Ascending aorta (tissue), 2 donors: ENCODE data around the gene SDE2. TPM values are rescaled to one million over a fixed set of nuclear protein-coding genes. Genes with fewer than 3 reads are reported as not detected.

Experiments
- DNase-seq, 2 donors: peaks; one replicate each; pipeline ENCODE4 v3.0.0-alpha.2; 2019; ENCODE audit warnings: low spot score in 2 of 2
- H3K27ac ChIP-seq, 2 donors: fragments of 200-600 bp; sonication (generic); one replicate each; pipeline ENCODE4 v1.5.1; 2016 to 2017; ENCODE audit warnings: mild to moderate bottlenecking in 1 of 2
- H3K27me3 ChIP-seq: fragments of 200-600 bp; sonication (generic); one replicate; pipeline ENCODE4 v1.5.1; 2017
- H3K36me3 ChIP-seq, 2 donors: fragments of 200-600 bp; sonication (generic); one replicate each; pipeline ENCODE4 v1.5.1; 2016
- H3K4me1 ChIP-seq, 2 donors: fragments of 200-600 bp; sonication (generic); one replicate each; pipeline ENCODE4 v1.5.1; 2016 to 2017; ENCODE audit warnings: mild to moderate bottlenecking in 1 of 2
- H3K4me3 ChIP-seq, 2 donors: fragments of 200-600 bp; sonication (generic); one replicate each; pipeline ENCODE4 v1.5.1; 2016 to 2017; ENCODE audit warnings: mild to moderate bottlenecking in 1 of 2
- H3K9me3 ChIP-seq, 2 donors: fragments of 200-600 bp; sonication (generic); one replicate each; pipeline ENCODE4 v1.5.1; 2016
- intact Hi-C: fragments of 100-400 bp; cut with DNase I; formaldehyde crosslinking; loops from one replicate; pipeline ENCODE4 v1.15.1; 2023
- total RNA-seq: library from RNA; depleted of rRNA; stranded (reverse); fragments of >200 nt; gene quantifications from one replicate; pipeline ENCODE4 v1.1.0, GENCODE V29; 2016
- TF ChIP-seq, protein P1 (sequence below), 3 experiments: fragments of 200-600 bp in 2 of 3; fragments of 450-650 bp in 1 of 3; sonication (generic) in 2 of 3; IDR thresholded peaks; one replicate each; pipeline ENCODE4 v1.5.1; 2016 to 2019; ENCODE audit warnings: antibody characterized with exemption in 3 of 3, mild to moderate bottlenecking in 1 of 3, moderate library complexity in 1 of 3

Gene SDE2
- total RNA-seq, 1 donor from 2014 or later = 12.3 TPM

DNA sequence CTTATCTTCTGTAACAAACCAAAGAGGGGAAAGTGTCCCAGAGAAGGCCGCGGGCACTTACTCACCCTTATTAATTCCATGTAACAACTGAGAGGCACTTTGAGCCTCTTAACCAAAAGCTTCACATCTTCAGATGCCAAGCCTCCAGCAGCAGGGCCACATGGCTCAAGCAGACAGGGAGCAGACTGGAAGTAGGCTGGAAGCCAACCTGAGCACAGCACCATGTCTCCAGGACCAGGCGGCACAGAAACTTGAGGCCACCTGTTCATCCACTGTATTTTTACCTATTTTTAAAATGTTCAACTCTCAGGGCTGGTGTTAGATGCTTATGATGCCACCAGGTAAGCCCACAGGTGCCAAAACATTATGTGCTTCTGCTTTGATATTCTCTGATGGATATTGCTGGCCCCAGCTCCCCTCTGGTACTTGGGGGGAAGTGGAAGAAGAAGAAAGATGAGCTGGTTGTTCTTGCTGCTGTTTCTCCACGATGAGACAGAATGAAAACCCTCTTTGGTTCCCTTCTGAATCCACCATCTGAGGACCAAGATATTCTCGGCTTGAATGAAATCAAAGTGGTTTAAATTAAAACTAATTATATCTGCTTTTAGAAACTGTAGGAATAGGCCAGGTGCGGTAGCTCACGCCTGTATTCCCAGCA lies 30.6 kb upstream of the SDE2 start:
- no peaks in the 10 kb centered on the region for H3K9me3 ChIP-seq
- no peak overlapping the region for H3K4me3 ChIP-seq
- H3K4me1 ChIP-seq = peaks cover 0 to 7% of the 10 kb centered on the region in 2 donors
- H3K36me3 ChIP-seq = no peaks in the 10 kb centered on the region
- intact Hi-C loops = no loop called here
- DNase-seq = no peak
- no peaks in the 10 kb centered on the region for H3K27me3 ChIP-seq
- TF ChIP-seq, protein P1, sequence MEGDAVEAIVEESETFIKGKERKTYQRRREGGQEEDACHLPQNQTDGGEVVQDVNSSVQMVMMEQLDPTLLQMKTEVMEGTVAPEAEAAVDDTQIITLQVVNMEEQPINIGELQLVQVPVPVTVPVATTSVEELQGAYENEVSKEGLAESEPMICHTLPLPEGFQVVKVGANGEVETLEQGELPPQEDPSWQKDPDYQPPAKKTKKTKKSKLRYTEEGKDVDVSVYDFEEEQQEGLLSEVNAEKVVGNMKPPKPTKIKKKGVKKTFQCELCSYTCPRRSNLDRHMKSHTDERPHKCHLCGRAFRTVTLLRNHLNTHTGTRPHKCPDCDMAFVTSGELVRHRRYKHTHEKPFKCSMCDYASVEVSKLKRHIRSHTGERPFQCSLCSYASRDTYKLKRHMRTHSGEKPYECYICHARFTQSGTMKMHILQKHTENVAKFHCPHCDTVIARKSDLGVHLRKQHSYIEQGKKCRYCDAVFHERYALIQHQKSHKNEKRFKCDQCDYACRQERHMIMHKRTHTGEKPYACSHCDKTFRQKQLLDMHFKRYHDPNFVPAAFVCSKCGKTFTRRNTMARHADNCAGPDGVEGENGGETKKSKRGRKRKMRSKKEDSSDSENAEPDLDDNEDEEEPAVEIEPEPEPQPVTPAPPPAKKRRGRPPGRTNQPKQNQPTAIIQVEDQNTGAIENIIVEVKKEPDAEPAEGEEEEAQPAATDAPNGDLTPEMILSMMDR (IDR thresholded peaks at IDR 0.05) = no peak
- no peak overlapping the region for H3K27ac ChIP-seq

DNA sequence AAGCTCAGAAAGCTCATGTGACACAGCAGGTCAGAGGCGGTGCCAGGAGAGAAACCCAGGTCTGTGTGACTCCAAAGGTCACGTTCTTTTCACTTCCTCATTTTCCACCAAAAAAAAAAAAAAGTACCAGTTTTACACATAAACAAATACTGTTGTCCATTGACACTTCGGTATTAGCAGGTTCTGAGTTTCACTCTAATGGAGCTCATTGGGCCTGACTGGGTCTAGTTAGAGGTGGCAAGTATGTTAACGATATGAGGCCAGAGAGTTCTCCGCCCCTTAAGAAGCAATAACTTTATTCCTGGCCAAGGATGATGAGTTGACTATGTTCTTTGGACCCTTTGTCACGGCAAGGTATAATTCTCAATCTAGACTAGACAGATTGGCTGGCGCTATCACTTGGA lies 30.0 kb upstream of the SDE2 start:
- peaks cover 0 to 5% of the 10 kb centered on the region in 2 donors for H3K4me1 ChIP-seq
- intact Hi-C loops = no loop called here
- no peak overlapping the region for H3K4me3 ChIP-seq
- H3K9me3 ChIP-seq = no peaks in the 10 kb centered on the region
- no peaks in the 10 kb centered on the region for H3K36me3 ChIP-seq
- H3K27ac ChIP-seq = no peak overlapping the region
- no peak for DNase-seq
- H3K27me3 ChIP-seq = no peaks in the 10 kb centered on the region
- TF ChIP-seq, protein P1 (IDR thresholded peaks at IDR 0.05) = no peak

DNA sequence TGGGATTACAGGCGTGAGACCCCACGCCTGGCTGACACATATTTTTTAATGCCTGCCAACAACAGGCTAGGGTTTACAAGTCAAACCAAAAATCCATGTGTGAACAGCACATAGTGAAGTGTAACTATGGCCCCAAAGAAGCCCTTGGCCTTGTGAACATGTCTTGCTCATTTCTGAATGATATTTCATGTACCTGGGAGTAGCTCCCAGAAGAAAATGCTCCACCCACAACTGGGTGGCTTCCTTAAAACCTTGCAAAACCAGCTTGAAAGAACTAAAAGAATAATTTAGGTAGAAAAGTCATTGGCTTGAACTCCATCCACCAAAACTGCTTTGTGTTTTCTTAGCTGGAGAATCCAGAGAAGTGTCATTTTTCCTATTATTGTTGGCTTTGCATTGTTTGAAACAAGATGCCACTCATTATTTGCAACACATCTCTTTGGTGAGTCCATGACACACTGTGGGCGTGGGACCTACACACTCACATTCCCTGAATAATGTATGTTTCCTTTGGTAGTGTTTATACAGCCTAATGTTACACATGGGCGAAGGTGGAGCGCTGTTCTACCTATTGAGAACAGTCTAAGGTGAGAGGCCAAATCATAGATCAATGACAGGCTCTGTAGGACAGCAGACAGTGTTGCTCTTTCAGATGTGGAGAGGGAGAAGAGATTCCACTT lies 28.5 kb upstream of the SDE2 start:
- TF ChIP-seq, protein P1 (IDR thresholded peaks at IDR 0.05) = no peak
- no peak overlapping the region for H3K27ac ChIP-seq
- no peaks in the 10 kb centered on the region for H3K36me3 ChIP-seq
- H3K4me1 ChIP-seq = no peaks in the 10 kb centered on the region
- no peak for DNase-seq
- no peaks in the 10 kb centered on the region for H3K9me3 ChIP-seq
- H3K4me3 ChIP-seq = no peak overlapping the region
- intact Hi-C loops = no loop called here
- no peaks in the 10 kb centered on the region for H3K27me3 ChIP-seq

DNA sequence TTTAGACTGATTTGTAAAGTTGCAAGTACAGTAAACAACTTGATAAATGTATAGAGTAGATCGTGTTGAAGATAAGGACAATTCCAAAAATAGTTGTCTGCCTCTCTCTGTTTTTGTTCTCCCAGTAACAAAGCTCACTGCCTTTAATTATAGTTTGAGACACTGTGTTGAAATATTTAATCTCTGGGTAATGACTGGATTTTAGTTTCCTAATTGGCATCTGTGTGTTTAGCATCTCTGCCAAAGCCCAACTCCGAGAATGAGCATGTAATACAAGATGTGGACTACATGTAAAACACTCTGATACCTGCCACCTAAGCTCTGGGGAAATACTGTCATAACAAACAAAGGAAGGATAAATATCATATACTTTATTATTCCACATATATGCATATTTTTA lies 27.7 kb upstream of the SDE2 start:
- H3K4me1 ChIP-seq = no peaks in the 10 kb centered on the region
- intact Hi-C loops = no loop called here
- no peaks in the 10 kb centered on the region for H3K36me3 ChIP-seq
- TF ChIP-seq, protein P1 (IDR thresholded peaks at IDR 0.05) = no peak
- no peaks in the 10 kb centered on the region for H3K9me3 ChIP-seq
- no peaks in the 10 kb centered on the region for H3K27me3 ChIP-seq
- no peak for DNase-seq
- no peak overlapping the region for H3K4me3 ChIP-seq
- no peak overlapping the region for H3K27ac ChIP-seq

DNA sequence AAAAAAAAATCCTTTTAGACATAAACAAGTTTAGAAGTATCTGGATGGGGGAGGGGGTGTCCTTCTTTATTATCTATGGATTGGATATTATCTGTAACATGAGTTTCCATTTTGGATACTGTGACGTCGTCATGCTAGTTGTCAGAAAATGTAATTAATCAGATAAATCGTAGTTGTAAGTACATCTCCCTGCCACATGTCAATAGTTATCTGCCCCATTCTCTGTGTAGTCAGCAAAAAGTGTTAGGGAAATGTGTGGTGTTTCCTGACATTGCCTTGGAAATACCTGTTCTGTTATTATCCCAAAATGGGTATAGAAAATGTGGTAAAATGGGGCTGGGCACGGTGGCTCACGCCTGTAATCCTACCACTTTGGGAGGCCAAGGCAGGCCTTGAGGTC lies 24.6 kb upstream of the SDE2 start:
- Histone ChIP-seq H3K4me3 (no peak overlapping the region), H3K27me3 (no peaks in the 10 kb centered on the region), H3K27ac (no peak overlapping the region), H3K36me3 (no peaks in the 10 kb centered on the region), H3K9me3 (no peaks in the 10 kb centered on the region), H3K4me1 (no peaks in the 10 kb centered on the region)
- TF ChIP-seq, protein P1 (IDR thresholded peaks at IDR 0.05) = no peak
- DNase-seq = no peak
- intact Hi-C loops = no loop called here
